ENCODE results near the gene SHROOM1. TPM values are rescaled to one million over a fixed set of nuclear protein-coding genes. Genes with fewer than 3 reads are reported as not detected.

Gene SHROOM1
- total and polyA plus RNA-seq, 2 donors (not counting 1 experiment from before 2014, with no cell fraction given) = 1.3 to 2.3 TPM

- H3K4me3 Mint-ChIP-seq = no peak overlapping the region
- H3K9ac ChIP-seq (ENCODE audit: low read length) = no peak overlapping the region
- H3K9me3 ChIP-seq (ENCODE audit: control extremely low read depth in 1 of 3, control insufficient read depth in 2 of 3, insufficient read depth in 1 of 3, low read length in 2 of 3) = peaks cover 0 to 9% (median 0%) of the 10 kb centered on the region in 3 donors
- H3K27me3 Mint-ChIP-seq = peaks cover 20% of the 10 kb centered on the region
- ATAC-seq (ENCODE audit: low read depth) (no peak), DNase-seq (no peak)
- ChIA-PET POLR2A (no interaction called here), CTCF (no interaction called here)
- H3K27ac Mint-ChIP-seq = no peak overlapping the region
- intact Hi-C loops (cut with micrococcal nuclease) = no loop called here
- peaks cover 2 to 32% (median 16%) of the 10 kb centered on the region in 4 experiments for H3K27me3 ChIP-seq (replicated peaks in 1 of 4; ENCODE audit: control extremely low read depth in 1 of 4, control insufficient read depth in 3 of 4, insufficient read depth in 4 of 4, low read length in 3 of 4)
- no peaks in the 10 kb centered on the region for H4K20me1 ChIP-seq (ENCODE audit: control insufficient read depth, insufficient read depth, low read length, poor library complexity, severe bottlenecking)
- H2AFZ ChIP-seq (ENCODE audit: insufficient read depth, low read depth, low read length, poor library complexity, severe bottlenecking) = no peak overlapping the region
- peaks cover 8% of the 10 kb centered on the region for H3K4me1 Mint-ChIP-seq
- H3K4me1 ChIP-seq (ENCODE audit: control insufficient read depth in 2 of 2, insufficient read depth in 2 of 2, low read length in 2 of 2) = peaks cover 14 to 16% of the 10 kb centered on the region in 2 donors
- no peak overlapping the region for H3K4me2 ChIP-seq (replicated peaks; ENCODE audit: low read depth, low read length, poor library complexity, severe bottlenecking)
- no peaks in the 10 kb centered on the region for H3K9me3 Mint-ChIP-seq (ENCODE audit: insufficient read depth)
- H3K4me3 ChIP-seq (ENCODE audit: control extremely low read depth in 1 of 5, extremely low read depth in 1 of 5, insufficient read depth in 1 of 5, low read depth in 2 of 5, low read length in 4 of 5) = no peak overlapping the region
- WGBS (ENCODE audit: insufficient coverage) = 95% methylated on average over 3 of the region's 3 CpGs
- no peak overlapping the region for H3K27ac ChIP-seq (ENCODE audit: low read length in 2 of 2)
- TF ChIP-seq CTCF (IDR thresholded peaks at IDR 0.05) = no peak
- TF ChIP-seq EZH2 (IDR thresholded peaks at IDR 0.05; ENCODE audit: borderline replicate concordance, insufficient read depth, low read depth, low read length, poor library complexity, severe bottlenecking) = no peak
- H3K79me2 ChIP-seq (ENCODE audit: control insufficient read depth, insufficient read depth, low read length) = no peaks in the 10 kb centered on the region
- H3K36me3 ChIP-seq (replicated peaks in 1 of 2; ENCODE audit: control extremely low read depth in 1 of 2, control insufficient read depth in 1 of 2, extremely low read depth in 1 of 2, insufficient read depth in 2 of 2, low read length in 1 of 2) = no peaks in the 10 kb centered on the region
These were observed 56.0 kb downstream of the SHROOM1 start for GRCh38 chr5:132774406-132774805.

GRCh38 chr5:132773601-132774355 is 56.7 kb downstream of the SHROOM1 start:
- WGBS (ENCODE audit: insufficient coverage) = 92% methylated on average over 8 of the region's 12 CpGs
- DNase-seq (no peak), ATAC-seq (ENCODE audit: low read depth) (no peak)
- Mint-ChIP-seq H3K27me3 (peaks cover 14% of the 10 kb centered on the region), H3K4me1 (peaks cover 8% of the 10 kb centered on the region), H3K27ac (no peak overlapping the region), H3K9me3 (ENCODE audit: insufficient read depth) (no peaks in the 10 kb centered on the region), H3K4me3 (no peak overlapping the region)
- Histone ChIP-seq H3K9ac (ENCODE audit: low read length) (no peak overlapping the region), H4K20me1 (ENCODE audit: control insufficient read depth, insufficient read depth, low read length, poor library complexity, severe bottlenecking) (no peaks in the 10 kb centered on the region), H3K4me1 (ENCODE audit: control insufficient read depth in 2 of 2, insufficient read depth in 2 of 2, low read length in 2 of 2) (peaks cover 14 to 16% of the 10 kb centered on the region in 2 donors), H3K27ac (ENCODE audit: low read length in 2 of 2) (no peak overlapping the region), H3K36me3 (replicated peaks in 1 of 2; ENCODE audit: control extremely low read depth in 1 of 2, control insufficient read depth in 1 of 2, extremely low read depth in 1 of 2, insufficient read depth in 2 of 2, low read length in 1 of 2) (no peaks in the 10 kb centered on the region), H3K9me3 (ENCODE audit: control extremely low read depth in 1 of 3, control insufficient read depth in 2 of 3, insufficient read depth in 1 of 3, low read length in 2 of 3) (peaks cover 0 to 9% (median 0%) of the 10 kb centered on the region in 3 donors), H3K4me2 (replicated peaks; ENCODE audit: low read depth, low read length, poor library complexity, severe bottlenecking) (no peak overlapping the region), H3K79me2 (ENCODE audit: control insufficient read depth, insufficient read depth, low read length) (no peaks in the 10 kb centered on the region), H3K27me3 (replicated peaks in 1 of 4; ENCODE audit: control extremely low read depth in 1 of 4, control insufficient read depth in 3 of 4, insufficient read depth in 4 of 4, low read length in 3 of 4) (peaks cover 2 to 26% (median 12%) of the 10 kb centered on the region in 4 experiments), H3K4me3 (ENCODE audit: control extremely low read depth in 1 of 5, extremely low read depth in 1 of 5, insufficient read depth in 1 of 5, low read depth in 2 of 5, low read length in 4 of 5) (no peak overlapping the region), H2AFZ (ENCODE audit: insufficient read depth, low read depth, low read length, poor library complexity, severe bottlenecking) (no peak overlapping the region)
- POLR2A ChIA-PET = no interaction called here
- TF ChIP-seq EZH2 (IDR thresholded peaks at IDR 0.05; ENCODE audit: borderline replicate concordance, insufficient read depth, low read depth, low read length, poor library complexity, severe bottlenecking) (no peak), CTCF (IDR thresholded peaks at IDR 0.05) (no peak)
- intact Hi-C loops (cut with micrococcal nuclease) = no loop called here
- CTCF ChIA-PET = no interaction called here

Measured in B cell (primary cell).